Breast epithelium (tissue), 3 donors: ENCODE data around the gene TNPO1.

Experiments
- CTCF ChIP-seq, 3 donors: fragments of 450-650 bp; IDR thresholded peaks; one replicate each; pipeline ENCODE4 v1.5.1; 2016 to 2017; ENCODE audit warnings: antibody characterized with exemption in 3 of 3, mild to moderate bottlenecking in 3 of 3, moderate library complexity in 3 of 3
- POLR2A ChIP-seq: fragments of 450-650 bp; IDR thresholded peaks from one replicate; pipeline ENCODE4 v1.6.1; 2016; ENCODE audit warnings: antibody characterized with exemption, mild to moderate bottlenecking, moderate library complexity

DNA sequence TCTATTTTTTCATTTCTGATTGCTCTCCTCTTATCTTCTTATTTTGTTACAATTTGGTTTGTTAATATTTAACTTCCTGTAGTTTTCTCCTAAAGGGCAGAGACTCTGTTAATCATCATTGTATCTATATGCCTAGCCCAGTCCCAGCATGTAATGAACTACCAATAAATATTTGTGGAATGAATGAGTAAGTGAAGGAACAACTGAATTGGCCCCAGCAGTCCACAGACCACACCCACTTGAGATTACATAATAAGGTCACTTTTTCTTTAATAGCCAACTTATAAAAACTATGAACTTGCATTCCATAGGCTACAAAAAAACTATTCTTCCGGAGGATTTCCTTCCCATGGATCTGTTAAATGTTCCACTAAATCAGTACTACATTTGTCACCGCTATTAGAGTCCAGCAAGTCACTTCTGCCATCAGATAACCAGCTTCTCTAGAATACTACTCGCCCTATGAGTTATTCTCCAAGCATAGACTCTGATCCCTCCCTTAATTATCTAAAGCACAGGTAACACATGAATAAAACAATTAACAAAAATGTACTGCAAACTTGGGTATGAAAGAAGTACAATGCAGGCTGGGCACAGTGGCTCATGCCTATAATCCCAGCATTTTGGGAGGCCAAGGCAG, 27.5 kb upstream of the TNPO1 start:
- TF ChIP-seq CTCF (IDR thresholded peaks at IDR 0.05) (no peak), POLR2A (no peak)
